ENCODE data around the gene LYPD6B.

The LYPD6B gene

DNA sequence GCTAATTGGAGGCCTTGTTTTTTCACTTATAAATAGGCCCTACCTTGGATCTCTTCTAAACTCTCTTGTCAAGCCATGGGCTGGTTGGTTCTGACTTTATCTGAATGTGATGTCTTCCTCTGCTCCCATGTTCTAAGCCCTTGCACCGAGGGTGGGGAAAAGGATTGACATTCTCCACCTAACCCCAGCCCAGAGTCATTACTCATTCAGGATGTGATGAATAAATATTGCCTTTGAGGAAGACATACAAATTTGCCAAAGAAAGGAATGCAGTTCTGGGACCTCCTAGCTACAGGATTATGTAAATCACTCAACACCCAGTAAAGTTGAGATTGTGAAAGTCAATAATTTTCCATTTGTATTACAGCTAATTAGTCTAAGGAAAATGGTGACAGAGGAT lies 149.8 kb downstream of the LYPD6B start:
- no peaks in the 10 kb centered on the region for H3K36me3 ChIP-seq (ENCODE audit: low read length)
- H3K27me3 ChIP-seq (ENCODE audit: low read length), result no peaks in the 10 kb centered on the region
- H3F3A ChIP-seq (ENCODE audit: insufficient read depth), result no peaks in the 10 kb centered on the region
- no peak overlapping the region for H3K4me2 ChIP-seq (ENCODE audit: low read depth, low read length, poor library complexity, severe bottlenecking)
- no peaks in the 10 kb centered on the region for H3K9me3 ChIP-seq (ENCODE audit: insufficient read depth, low read length)
- H3K79me2 ChIP-seq (ENCODE audit: insufficient read depth, low read length), result no peaks in the 10 kb centered on the region
- H3K4me3 ChIP-seq (ENCODE audit: insufficient read depth, low read length, poor library complexity, severe bottlenecking), result no peak overlapping the region
- H3K9ac ChIP-seq (ENCODE audit: low read length), result no peak overlapping the region
- TF ChIP-seq CTCF (IDR thresholded peaks at IDR 0.05; ENCODE audit: insufficient read depth, low read length, poor library complexity, severe bottlenecking) (no peak), EZH2phosphoT487 (conservative IDR thresholded peaks at IDR 0.05; ENCODE audit: low read length) (no peak)
- H3K27ac ChIP-seq (ENCODE audit: low read depth, low read length), result no peak overlapping the region
- H3K9me2 ChIP-seq (replicated peaks; ENCODE audit: insufficient read depth, low read length), result no peaks in the 10 kb centered on the region
- no peak overlapping the region for H2AFZ ChIP-seq (ENCODE audit: low read depth, low read length, severe bottlenecking)
- H4K20me1 ChIP-seq (ENCODE audit: low read depth, low read length), result no peaks in the 10 kb centered on the region

DNA sequence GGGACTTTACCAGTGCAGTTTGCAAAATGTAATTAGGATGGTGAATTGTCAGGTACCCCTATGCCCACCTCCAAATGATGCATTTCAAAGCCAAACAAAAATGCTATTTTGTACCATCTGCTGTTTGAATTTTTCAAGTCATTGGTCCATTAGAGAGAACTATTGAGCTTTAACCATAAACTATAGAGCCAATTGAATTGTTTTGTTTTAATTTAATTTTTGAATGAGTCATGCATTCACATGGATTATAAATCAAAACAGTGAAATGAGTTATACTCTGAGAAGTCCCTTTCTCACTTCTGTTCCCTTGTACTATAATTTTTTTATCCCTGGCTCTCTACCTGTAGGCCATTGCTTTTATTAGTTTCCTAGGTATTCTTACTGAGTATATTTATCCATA lies 151.3 kb downstream of the LYPD6B start:
- Histone ChIP-seq H3K79me2 (ENCODE audit: insufficient read depth, low read length) (no peaks in the 10 kb centered on the region), H3K27ac (ENCODE audit: low read depth, low read length) (no peak overlapping the region), H2AFZ (ENCODE audit: low read depth, low read length, severe bottlenecking) (no peak overlapping the region), H3K9me3 (ENCODE audit: insufficient read depth, low read length) (no peaks in the 10 kb centered on the region), H4K20me1 (ENCODE audit: low read depth, low read length) (no peaks in the 10 kb centered on the region), H3K27me3 (ENCODE audit: low read length) (no peaks in the 10 kb centered on the region), H3K9me2 (replicated peaks; ENCODE audit: insufficient read depth, low read length) (no peaks in the 10 kb centered on the region), H3K4me3 (ENCODE audit: insufficient read depth, low read length, poor library complexity, severe bottlenecking) (no peak overlapping the region), H3K4me2 (ENCODE audit: low read depth, low read length, poor library complexity, severe bottlenecking) (no peak overlapping the region), H3K9ac (ENCODE audit: low read length) (no peak overlapping the region), H3F3A (ENCODE audit: insufficient read depth) (no peaks in the 10 kb centered on the region), H3K36me3 (ENCODE audit: low read length) (no peaks in the 10 kb centered on the region)
- TF ChIP-seq EZH2phosphoT487 (conservative IDR thresholded peaks at IDR 0.05; ENCODE audit: low read length) (no peak), CTCF (IDR thresholded peaks at IDR 0.05; ENCODE audit: insufficient read depth, low read length, poor library complexity, severe bottlenecking) (no peak)

DNA sequence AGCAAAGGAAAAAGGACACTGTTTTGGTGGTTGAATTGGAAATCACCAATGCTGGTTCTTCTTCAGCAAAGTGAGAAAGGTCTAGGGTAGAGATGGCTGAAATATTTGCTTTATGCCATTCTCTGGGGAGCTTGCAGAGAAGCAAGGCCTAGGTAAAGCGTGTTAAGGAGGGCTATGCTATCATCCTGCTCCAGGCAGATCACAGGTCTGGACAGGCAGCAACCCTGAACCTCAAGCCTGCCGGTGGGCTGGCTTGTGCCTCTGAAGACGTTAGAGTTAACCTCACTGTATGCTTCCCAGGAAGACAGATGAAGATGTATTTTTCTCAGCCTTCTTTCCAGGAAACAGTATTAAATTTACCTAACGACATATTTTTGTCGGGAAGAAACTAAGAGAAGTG lies 153.4 kb downstream of the LYPD6B start:
- H3K9me3 ChIP-seq (ENCODE audit: insufficient read depth, low read length), result no peaks in the 10 kb centered on the region
- H3K27ac ChIP-seq (ENCODE audit: low read depth, low read length), result no peak overlapping the region
- H3K79me2 ChIP-seq (ENCODE audit: insufficient read depth, low read length), result no peaks in the 10 kb centered on the region
- no peak overlapping the region for H2AFZ ChIP-seq (ENCODE audit: low read depth, low read length, severe bottlenecking)
- H3K27me3 ChIP-seq (ENCODE audit: low read length), result no peaks in the 10 kb centered on the region
- H3K4me3 ChIP-seq (ENCODE audit: insufficient read depth, low read length, poor library complexity, severe bottlenecking), result no peak overlapping the region
- H3K4me2 ChIP-seq (ENCODE audit: low read depth, low read length, poor library complexity, severe bottlenecking), result no peak overlapping the region
- TF ChIP-seq CTCF (IDR thresholded peaks at IDR 0.05; ENCODE audit: insufficient read depth, low read length, poor library complexity, severe bottlenecking) (no peak), EZH2phosphoT487 (conservative IDR thresholded peaks at IDR 0.05; ENCODE audit: low read length) (no peak)
- H4K20me1 ChIP-seq (ENCODE audit: low read depth, low read length), result no peaks in the 10 kb centered on the region
- H3F3A ChIP-seq (ENCODE audit: insufficient read depth), result no peaks in the 10 kb centered on the region
- H3K36me3 ChIP-seq (ENCODE audit: low read length), result no peaks in the 10 kb centered on the region
- no peaks in the 10 kb centered on the region for H3K9me2 ChIP-seq (replicated peaks; ENCODE audit: insufficient read depth, low read length)
- no peak overlapping the region for H3K9ac ChIP-seq (ENCODE audit: low read length)

DNA sequence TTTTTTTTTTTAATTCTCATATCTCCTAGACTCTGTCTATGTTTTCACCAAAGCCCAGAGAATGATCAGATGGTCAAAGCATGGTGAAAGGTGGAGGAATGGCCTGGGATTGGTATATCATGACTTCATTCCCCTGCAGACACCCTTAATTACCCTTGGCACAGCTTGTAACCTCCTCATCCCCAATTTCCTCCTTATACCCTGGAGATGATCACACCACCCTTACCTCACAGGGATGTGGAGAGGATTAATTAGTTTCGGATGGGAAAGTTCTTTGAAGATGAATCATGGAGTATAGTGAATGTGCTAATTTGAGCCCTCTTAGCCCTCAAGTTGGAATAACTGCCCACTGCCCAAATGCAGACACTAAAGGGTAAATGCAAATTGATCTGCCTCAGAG lies 153.9 kb downstream of the LYPD6B start:
- no peaks in the 10 kb centered on the region for H3K79me2 ChIP-seq (ENCODE audit: insufficient read depth, low read length)
- H3K27me3 ChIP-seq (ENCODE audit: low read length), result no peaks in the 10 kb centered on the region
- no peak overlapping the region for H3K4me3 ChIP-seq (ENCODE audit: insufficient read depth, low read length, poor library complexity, severe bottlenecking)
- no peaks in the 10 kb centered on the region for H3F3A ChIP-seq (ENCODE audit: insufficient read depth)
- H3K9ac ChIP-seq (ENCODE audit: low read length), result no peak overlapping the region
- H3K9me3 ChIP-seq (ENCODE audit: insufficient read depth, low read length), result no peaks in the 10 kb centered on the region
- H3K4me2 ChIP-seq (ENCODE audit: low read depth, low read length, poor library complexity, severe bottlenecking), result no peak overlapping the region
- TF ChIP-seq CTCF (IDR thresholded peaks at IDR 0.05; ENCODE audit: insufficient read depth, low read length, poor library complexity, severe bottlenecking) (no peak), EZH2phosphoT487 (conservative IDR thresholded peaks at IDR 0.05; ENCODE audit: low read length) (no peak)
- no peaks in the 10 kb centered on the region for H4K20me1 ChIP-seq (ENCODE audit: low read depth, low read length)
- no peak overlapping the region for H3K27ac ChIP-seq (ENCODE audit: low read depth, low read length)
- H2AFZ ChIP-seq (ENCODE audit: low read depth, low read length, severe bottlenecking), result no peak overlapping the region
- H3K36me3 ChIP-seq (ENCODE audit: low read length), result no peaks in the 10 kb centered on the region
- H3K9me2 ChIP-seq (replicated peaks; ENCODE audit: insufficient read depth, low read length), result no peaks in the 10 kb centered on the region
